GM12873 (cell line): ENCODE results near the gene VDAC2.

Experiments
- CTCF ChIP-seq: IDR thresholded peaks from 2 replicates; pipeline ENCODE4 v1.5.1; 2012; ENCODE audit warnings: low read depth, mild to moderate bottlenecking, moderate library complexity, low read length, control low read depth; ENCODE audit not compliant: insufficient read depth; ENCODE audit errors: missing control alignments

Gene VDAC2

GRCh38 chr10:75260990-75261389, 50.4 kb downstream of the VDAC2 start:
- TF ChIP-seq CTCF: no peak

GRCh38 chr10:75261813-75262705, 51.5 kb downstream of the VDAC2 start:
- no peak for TF ChIP-seq CTCF

- TF ChIP-seq CTCF: no peak
These were observed 53.2 kb downstream of the VDAC2 start for GRCh38 chr10:75263806-75264205.

DNA sequence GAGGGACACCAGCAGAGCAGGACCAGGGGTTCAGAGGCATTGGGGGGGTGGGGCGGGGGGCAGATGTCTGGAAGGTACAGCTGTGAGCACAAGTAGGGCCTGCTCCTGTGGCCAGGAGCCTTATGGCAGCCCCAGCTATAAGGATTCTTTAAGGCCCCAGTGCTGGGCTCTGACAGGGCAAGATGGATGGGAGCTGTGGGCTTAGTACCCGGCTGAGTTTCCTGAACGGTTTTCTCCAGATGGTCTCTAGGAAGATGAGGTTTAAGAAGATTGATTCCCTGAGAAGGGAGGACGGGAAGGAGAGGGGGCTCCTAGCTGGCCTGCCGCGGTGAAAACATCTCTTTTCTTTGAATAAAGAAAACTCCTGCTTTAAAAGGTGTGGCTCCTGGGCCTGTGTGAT, 55.3 kb downstream of the VDAC2 start:
- TF ChIP-seq CTCF: no peak

GRCh38 chr10:75266945-75267344, 56.3 kb downstream of the VDAC2 start:
- TF ChIP-seq CTCF: no peak

DNA sequence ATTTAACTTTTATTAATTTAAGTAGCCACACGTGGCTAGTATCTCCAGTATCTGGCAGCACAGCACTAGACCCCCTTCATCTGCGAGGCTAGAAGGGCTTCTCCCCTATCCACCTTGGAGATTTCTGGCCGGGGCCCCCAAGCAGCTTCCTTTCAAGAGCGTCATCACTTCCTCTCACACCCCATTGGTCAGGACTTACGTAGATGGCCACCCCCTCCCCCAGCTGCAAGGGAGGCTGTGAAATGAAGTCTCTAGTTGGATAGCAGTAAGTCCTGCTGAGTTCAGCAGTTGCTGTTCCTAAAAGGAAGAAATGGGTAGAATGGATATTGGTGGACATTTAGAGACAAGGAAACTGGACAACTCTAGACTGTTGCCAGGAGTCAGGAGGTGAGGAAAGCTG, 59.0 kb downstream of the VDAC2 start:
- TF ChIP-seq CTCF: no peak

GRCh38 chr10:75272094-75272493, 61.5 kb downstream of the VDAC2 start:
- TF ChIP-seq CTCF: no peak
